T-helper 1 cell treated with Interleukin-12 subunit alpha and Interleukin-12 subunit beta and Interleukin-4 antibody, amounts not matched to agents 30 ng/mL and 1 ng/mL, for 36 hours (primary cell): ENCODE results near the gene ZBTB20. TPM values are rescaled to one million over a fixed set of nuclear protein-coding genes. Genes with fewer than 3 reads are reported as not detected.
"Not testable (repeated sequence)": the region's sequence is repeated elsewhere in the genome, so short reads cannot be mapped to it uniquely, and the experiment has no call there.

Experiments
- intact Hi-C: fragments of 100-400 bp; cut with micrococcal nuclease; formaldehyde crosslinking; loops from one replicate; pipeline ENCODE4 v1.15.1; 2024
- total RNA-seq: library from RNA; stranded (reverse); gene quantifications from 2 replicates; pipeline ENCODE4 v1.2.3, GENCODE V29; 2022

The ZBTB20 gene
- total RNA-seq, 1 donor from 2014 or later: 10.2 TPM

- intact Hi-C loops: loop anchor here (10.0 kb wide), 1 partner anchor 763 kb away; no protein-coding TSS in a partner anchor
Measured at GRCh38 chr3:115148142-115148790, 1.2 kb upstream of the ZBTB20 start.

- intact Hi-C loops: loop anchor here (1.0 to 10.0 kb wide), 11 partner anchors 18 to 1632 kb away; partner anchors contain the start of genes CCDC191, NAA50, QTRT2 and SPICE1
Measured at GRCh38 chr3:115147329-115148141, 447 bp upstream of the ZBTB20 start.

- intact Hi-C loops: loop anchor here (1.0 to 10.0 kb wide), 2 partner anchors 54 to 761 kb away; no protein-coding TSS in a partner anchor
Measured at GRCh38 chr3:115146032-115146417, 1.1 kb downstream of the ZBTB20 start.

- intact Hi-C loops: loop anchor here (10.0 kb wide), 1 partner anchor 756 kb away; no protein-coding TSS in a partner anchor
Measured at GRCh38 chr3:115141033-115141757, 5.9 kb downstream of the ZBTB20 start.

- intact Hi-C loops: no loop called here
Measured at GRCh38 chr3:115139072-115139471, 8.0 kb downstream of the ZBTB20 start.

- intact Hi-C loops: no loop called here
Measured at GRCh38 chr3:115134648-115135347, 12.3 kb downstream of the ZBTB20 start.

GRCh38 chr3:115127208-115127607 lies 19.9 kb downstream of the ZBTB20 start:
- intact Hi-C loops: no loop called here

GRCh38 chr3:115120597-115120996 lies 26.5 kb downstream of the ZBTB20 start:
- intact Hi-C loops: no loop called here

GRCh38 chr3:115113367-115113766 lies 33.7 kb downstream of the ZBTB20 start:
- intact Hi-C loops: no loop called here

- intact Hi-C loops: no loop called here
Measured at GRCh38 chr3:115111632-115112031, 35.5 kb downstream of the ZBTB20 start.

- intact Hi-C loops: no loop called here
Measured at GRCh38 chr3:115110830-115111229, 36.3 kb downstream of the ZBTB20 start.

GRCh38 chr3:115110066-115110465 lies 37.0 kb downstream of the ZBTB20 start:
- intact Hi-C loops: not testable (repeated sequence)

- intact Hi-C loops: no loop called here
Measured at GRCh38 chr3:115108614-115109013, 38.5 kb downstream of the ZBTB20 start.

GRCh38 chr3:115102046-115102445 lies 45.0 kb downstream of the ZBTB20 start:
- intact Hi-C loops: no loop called here

- intact Hi-C loops: loop anchor here (1.0 kb wide), 1 partner anchor 46 kb away; the partner anchor contains the start of gene ZBTB20
Measured at GRCh38 chr3:115100806-115101205, 46.3 kb downstream of the ZBTB20 start.

GRCh38 chr3:115099986-115100571 lies 47.0 kb downstream of the ZBTB20 start:
- intact Hi-C loops: loop anchor here (1.0 kb wide), 1 partner anchor 47 kb away; the partner anchor contains the start of gene ZBTB20

GRCh38 chr3:115099134-115099985 lies 47.7 kb downstream of the ZBTB20 start:
- intact Hi-C loops: no loop called here

GRCh38 chr3:115098354-115099073 lies 48.6 kb downstream of the ZBTB20 start:
- intact Hi-C loops: no loop called here

GRCh38 chr3:115095236-115095635 lies 51.9 kb downstream of the ZBTB20 start:
- intact Hi-C loops: no loop called here
